ENCODE results near the gene ADAM17. TPM values are rescaled to one million over a fixed set of nuclear protein-coding genes. Genes with fewer than 3 reads are reported as not detected.

The ADAM17 gene
- total and polyA plus RNA-seq, 2 of the 8 experiments (the other 6 are each of a cell fraction or from before 2014, with no cell fraction given), result 6.5 to 23.5 TPM

- Histone ChIP-seq H3K27me3 (replicated peaks in 1 of 4; ENCODE audit: control insufficient read depth in 3 of 4, extremely low read depth in 1 of 4, insufficient read depth in 3 of 4, low read length in 3 of 4) (no peaks in the 10 kb centered on the region), H3K4ac (replicated peaks; ENCODE audit: insufficient read length, low read depth, low read length) (no peak overlapping the region), H3K56ac (replicated peaks; ENCODE audit: insufficient read length, low read depth, low read length) (no peak overlapping the region), H2BK120ac (replicated peaks; ENCODE audit: low read depth, low read length) (no peak overlapping the region), H3K9ac (replicated peaks in 1 of 4; ENCODE audit: extremely low read depth in 1 of 4, low read depth in 3 of 4, low read length in 3 of 4) (no peak overlapping the region), H3K18ac (ENCODE audit: extremely low read depth, low read length) (no peak overlapping the region), H3K23ac (ENCODE audit: insufficient read length) (no peak overlapping the region), H3K36me3 (ENCODE audit: control insufficient read depth in 2 of 4, insufficient read depth in 4 of 4, low read length in 3 of 4) (no peaks in the 10 kb centered on the region), H3K4me2 (ENCODE audit: insufficient read depth in 1 of 2, low read depth in 2 of 2, low read length in 2 of 2) (peak overlapping the region; percentile 15 to 39; a peak in 3 of 4 replicates), H4K91ac (replicated peaks; ENCODE audit: insufficient read length, low read length) (no peak overlapping the region), H3K79me2 (ENCODE audit: control insufficient read depth in 1 of 2, insufficient read depth in 2 of 2, low read length in 2 of 2) (peaks cover 14 to 80% of the 10 kb centered on the region in 2 experiments), H2AK5ac (ENCODE audit: low read depth, low read length) (no peak overlapping the region; the same call in 1 of the 2 replicates), H3K9me3 (ENCODE audit: insufficient read depth in 2 of 2, low read depth in 1 of 2, low read length in 1 of 2) (no peaks in the 10 kb centered on the region), H2BK5ac (ENCODE audit: low read depth, low read length) (0 out of 2 replicates have a peak overlapping the region, but pooled peaks have one; percentile 16), H4K5ac (ENCODE audit: insufficient read length, low read depth, low read length) (no peak overlapping the region), H3K14ac (ENCODE audit: insufficient read length) (no peak overlapping the region), H2AFZ (ENCODE audit: low read length) (no peak overlapping the region), H3K4me3 (ENCODE audit: extremely low read depth in 1 of 4, insufficient read depth in 2 of 4, low read depth in 3 of 4, low read length in 4 of 4) (no peak overlapping the region), H2BK12ac (ENCODE audit: low read depth, low read length) (peak overlapping the region; percentile 50; the same call in 1 of the 2 replicates), H3K27ac (ENCODE audit: low read depth, low read length) (no peak overlapping the region), H4K8ac (ENCODE audit: extremely low read depth, insufficient read depth, low read length) (no peak overlapping the region), H2BK20ac (ENCODE audit: low read length) (no peak overlapping the region), H4K20me1 (replicated peaks in 1 of 2; ENCODE audit: control insufficient read depth in 1 of 2, insufficient read depth in 2 of 2, low read length in 2 of 2) (peaks cover 5 to 7% of the 10 kb centered on the region in 2 experiments), H3K23me2 (ENCODE audit: low read depth, low read length) (no peaks in the 10 kb centered on the region; the same call in 1 of the 2 replicates), H2BK15ac (ENCODE audit: low read length) (no peak overlapping the region), H3K79me1 (ENCODE audit: low read depth, low read length) (peaks cover 2% of the 10 kb centered on the region), H3K4me1 (replicated peaks in 1 of 4; ENCODE audit: control insufficient read depth in 3 of 4, insufficient read depth in 4 of 4, low read length in 3 of 4) (peaks cover 1 to 5% (median 4%) of the 10 kb centered on the region in 4 experiments; a peak in 4 of 7 replicates)
- ChIA-PET POLR2A (ENCODE audit: partially characterized antibody) (interaction anchor here (0.6 kb wide), 1 partner anchor 1270 kb away, joined by 3 read pairs; no protein-coding TSS in a partner anchor), CTCF (ENCODE audit: partially characterized antibody) (no interaction called here)
- FAIRE-seq (no peak), DNase-seq (ENCODE audit: low read depth in 1 of 2, low spot score in 2 of 2) (no peak)
- no peak for TF ChIP-seq TBP (IDR thresholded peaks at IDR 0.05; ENCODE audit: low read depth, low read length)
- no peak for TF ChIP-seq KDM4A (IDR thresholded peaks at IDR 0.05; ENCODE audit: low read depth, low read length, severe bottlenecking)
- TF ChIP-seq BACH1 (IDR thresholded peaks at IDR 0.05; ENCODE audit: low read length), result peak; percentile 53; the same call in 1 of the 2 replicates
- WGBS, 2 experiments (ENCODE audit: extremely low coverage in 1 of 2, insufficient coverage in 1 of 2, insufficient read length in 1 of 2, insufficient replicate concordance in 2 of 2, low coverage in 1 of 2, low lambda C conversion rate in 2 of 2, missing lambda C conversion rate in 1 of 2), result 82% methylated on average over 5 of the region's 5 CpGs; no CpG with 5 or more reads in 1 of the 2 experiments
Measured at GRCh38 chr2:9547262-9547991, 8.2 kb downstream of the ADAM17 start.

Measured in H1 (cell line).